Measurements from ENCODE around the gene LZTS2. TPM values are rescaled to one million over a fixed set of nuclear protein-coding genes. Genes with fewer than 3 reads are reported as not detected.

LZTS2 gene
- total and polyA plus RNA-seq, 2 of the 8 experiments (the other 6 are each of a cell fraction or from before 2014, with no cell fraction given) = 75.7 to 99.5 TPM

- peaks cover 11 to 47% (median 31%) of the 10 kb centered on the region in 4 experiments; a peak in 7 of 8 replicates for H3K36me3 ChIP-seq (ENCODE audit: control insufficient read depth in 2 of 4, insufficient read depth in 4 of 4, low read length in 3 of 4)
- no peak overlapping the region for H3K14ac ChIP-seq (ENCODE audit: insufficient read length)
- 93% methylated on average over 10 of the region's 11 CpGs; no CpG with 5 or more reads in 1 of the 2 experiments for WGBS, 2 experiments (ENCODE audit: extremely low coverage in 1 of 2, insufficient coverage in 1 of 2, insufficient read length in 1 of 2, insufficient replicate concordance in 2 of 2, low coverage in 1 of 2, low lambda C conversion rate in 2 of 2, missing lambda C conversion rate in 1 of 2)
- H4K91ac ChIP-seq (replicated peaks; ENCODE audit: insufficient read length, low read length) = no peak overlapping the region
- H4K5ac ChIP-seq (ENCODE audit: insufficient read length, low read depth, low read length) = no peak overlapping the region
- no peak overlapping the region for H2AK5ac ChIP-seq (ENCODE audit: low read depth, low read length)
- FAIRE-seq = no peak
- no peaks in the 10 kb centered on the region for H3K9me3 ChIP-seq (ENCODE audit: insufficient read depth in 2 of 2, low read depth in 1 of 2, low read length in 1 of 2)
- H3K27me3 ChIP-seq (replicated peaks in 1 of 4; ENCODE audit: control insufficient read depth in 3 of 4, extremely low read depth in 1 of 4, insufficient read depth in 3 of 4, low read length in 3 of 4) = no peaks in the 10 kb centered on the region
- no peak overlapping the region for H2AFZ ChIP-seq (ENCODE audit: low read length)
- H3K27ac ChIP-seq (ENCODE audit: low read depth, low read length) = no peak overlapping the region
- no peak overlapping the region for H2BK12ac ChIP-seq (ENCODE audit: low read depth, low read length)
- H3K79me2 ChIP-seq (ENCODE audit: control insufficient read depth in 1 of 2, insufficient read depth in 2 of 2, low read length in 2 of 2) = peaks cover 0 to 6% of the 10 kb centered on the region in 2 experiments; a peak in 1 of 4 replicates
- no peak overlapping the region for H2BK20ac ChIP-seq (ENCODE audit: low read length)
- H3K23ac ChIP-seq (ENCODE audit: insufficient read length) = no peak overlapping the region
- CTCF ChIA-PET (ENCODE audit: partially characterized antibody) = interaction anchor here (1.2 to 26.8 kb wide), 5 partner anchors 10 to 40 kb away, joined by 5 to 464 read pairs (median 12); partner anchors contain the start of genes LZTS2, MRPL43, PDZD7 and SFXN3
- no peak overlapping the region for H2BK120ac ChIP-seq (replicated peaks; ENCODE audit: low read depth, low read length)
- no peak overlapping the region for H3K4me3 ChIP-seq (ENCODE audit: extremely low read depth in 1 of 4, insufficient read depth in 2 of 4, low read depth in 3 of 4, low read length in 4 of 4)
- peaks cover 3% of the 10 kb centered on the region; the same call in 1 of the 2 replicates for H3K79me1 ChIP-seq (ENCODE audit: low read depth, low read length)
- H3K18ac ChIP-seq (ENCODE audit: extremely low read depth, low read length) = no peak overlapping the region
- POLR2A ChIA-PET (ENCODE audit: partially characterized antibody) = interaction anchor here (0.9 to 7.5 kb wide), 5 partner anchors 9 to 37 kb away, joined by 3 to 143 read pairs (median 5); partner anchors contain the start of gene LZTS2
- DNase-seq (ENCODE audit: low read depth in 1 of 2, low spot score in 2 of 2) = no peak
- H2BK15ac ChIP-seq (ENCODE audit: low read length) = no peak overlapping the region
- H2BK5ac ChIP-seq (ENCODE audit: low read depth, low read length) = no peak overlapping the region
- peak overlapping the region; percentile 46; the same call in 1 of the 2 replicates for H4K8ac ChIP-seq (ENCODE audit: extremely low read depth, insufficient read depth, low read length)
- H3K4me2 ChIP-seq (ENCODE audit: insufficient read depth in 1 of 2, low read depth in 2 of 2, low read length in 2 of 2) = no peak overlapping the region
- H4K20me1 ChIP-seq (replicated peaks in 1 of 2; ENCODE audit: control insufficient read depth in 1 of 2, insufficient read depth in 2 of 2, low read length in 2 of 2) = peaks cover 2 to 16% of the 10 kb centered on the region in 2 experiments
- no peak overlapping the region for H3K9ac ChIP-seq (replicated peaks in 1 of 4; ENCODE audit: extremely low read depth in 1 of 4, low read depth in 3 of 4, low read length in 3 of 4)
- H3K4ac ChIP-seq (replicated peaks; ENCODE audit: insufficient read length, low read depth, low read length) = no peak overlapping the region
- no peaks in the 10 kb centered on the region for H3K23me2 ChIP-seq (ENCODE audit: low read depth, low read length)
- peaks cover 0 to 12% (median 5%) of the 10 kb centered on the region in 4 experiments; a peak in 5 of 7 replicates for H3K4me1 ChIP-seq (replicated peaks in 1 of 4; ENCODE audit: control insufficient read depth in 3 of 4, insufficient read depth in 4 of 4, low read length in 3 of 4)
- TF ChIP-seq SP1 (IDR thresholded peaks at IDR 0.05; ENCODE audit: low read depth, low read length) = no peak
- no peak for TF ChIP-seq FOSL1 (IDR thresholded peaks at IDR 0.05; ENCODE audit: insufficient read depth, low read depth, low read length)
- TF ChIP-seq, protein P1, sequence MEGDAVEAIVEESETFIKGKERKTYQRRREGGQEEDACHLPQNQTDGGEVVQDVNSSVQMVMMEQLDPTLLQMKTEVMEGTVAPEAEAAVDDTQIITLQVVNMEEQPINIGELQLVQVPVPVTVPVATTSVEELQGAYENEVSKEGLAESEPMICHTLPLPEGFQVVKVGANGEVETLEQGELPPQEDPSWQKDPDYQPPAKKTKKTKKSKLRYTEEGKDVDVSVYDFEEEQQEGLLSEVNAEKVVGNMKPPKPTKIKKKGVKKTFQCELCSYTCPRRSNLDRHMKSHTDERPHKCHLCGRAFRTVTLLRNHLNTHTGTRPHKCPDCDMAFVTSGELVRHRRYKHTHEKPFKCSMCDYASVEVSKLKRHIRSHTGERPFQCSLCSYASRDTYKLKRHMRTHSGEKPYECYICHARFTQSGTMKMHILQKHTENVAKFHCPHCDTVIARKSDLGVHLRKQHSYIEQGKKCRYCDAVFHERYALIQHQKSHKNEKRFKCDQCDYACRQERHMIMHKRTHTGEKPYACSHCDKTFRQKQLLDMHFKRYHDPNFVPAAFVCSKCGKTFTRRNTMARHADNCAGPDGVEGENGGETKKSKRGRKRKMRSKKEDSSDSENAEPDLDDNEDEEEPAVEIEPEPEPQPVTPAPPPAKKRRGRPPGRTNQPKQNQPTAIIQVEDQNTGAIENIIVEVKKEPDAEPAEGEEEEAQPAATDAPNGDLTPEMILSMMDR (IDR thresholded peaks at IDR 0.05; ENCODE audit: control extremely low read depth in 1 of 3, insufficient read depth in 1 of 3, low read depth in 1 of 3, low read length in 3 of 3) = no peak
- TF ChIP-seq SP2 (IDR thresholded peaks at IDR 0.05; ENCODE audit: low read length) = no peak
- TF ChIP-seq NRF1 (IDR thresholded peaks at IDR 0.05; ENCODE audit: low read depth, low read length) = no peak
- no peak for TF ChIP-seq POLR2A (IDR thresholded peaks at IDR 0.05; ENCODE audit: control extremely low read depth in 1 of 2, low read depth in 2 of 2, low read length in 2 of 2)
- no peak for TF ChIP-seq GABPA (IDR thresholded peaks at IDR 0.05; ENCODE audit: borderline replicate concordance, insufficient read depth, low read length)
- no peak overlapping the region for H3K56ac ChIP-seq (replicated peaks; ENCODE audit: insufficient read length, low read depth, low read length)
Observed at GRCh38 chr10:101007099-101007711, 7.6 kb downstream of the LZTS2 start.
